Measurements from ENCODE around the gene MAOB.
"Not testable (repeated sequence)": the region's sequence is repeated elsewhere in the genome, so short reads cannot be mapped to it uniquely, and the experiment has no call there.

Gene MAOB

GRCh38 chrX:43882294-43882681 lies at the start of gene MAOB:
MAOB (minus strand) TSS chrX:43882450; CDS start chrX:43882299, 151 bp downstream.
- DNase-seq: no peak

- DNase-seq: not testable (repeated sequence)
These were observed 39.8 kb upstream of the MAOB start for GRCh38 chrX:43922032-43922431.

DNA sequence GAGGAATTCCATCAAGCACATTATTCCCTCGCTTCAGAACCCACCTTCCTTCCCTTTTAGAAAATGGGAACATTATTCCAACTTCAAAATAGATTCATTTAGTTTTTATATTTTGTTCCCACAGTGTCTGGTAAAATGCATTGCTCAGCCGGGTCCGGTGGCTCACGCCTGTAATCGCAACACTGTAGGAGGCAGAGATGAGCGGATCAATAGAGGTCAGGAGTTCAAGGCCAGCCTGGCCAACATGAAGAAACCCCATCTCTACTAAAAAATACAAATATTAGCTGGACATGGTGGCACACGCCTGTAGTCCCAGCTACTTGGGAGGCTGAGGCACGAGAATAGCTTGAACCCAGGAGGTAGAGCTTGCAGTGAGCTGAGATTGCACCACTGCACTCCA lies 28.5 kb upstream of the MAOB start:
- DNase-seq: not testable (repeated sequence)

DNA sequence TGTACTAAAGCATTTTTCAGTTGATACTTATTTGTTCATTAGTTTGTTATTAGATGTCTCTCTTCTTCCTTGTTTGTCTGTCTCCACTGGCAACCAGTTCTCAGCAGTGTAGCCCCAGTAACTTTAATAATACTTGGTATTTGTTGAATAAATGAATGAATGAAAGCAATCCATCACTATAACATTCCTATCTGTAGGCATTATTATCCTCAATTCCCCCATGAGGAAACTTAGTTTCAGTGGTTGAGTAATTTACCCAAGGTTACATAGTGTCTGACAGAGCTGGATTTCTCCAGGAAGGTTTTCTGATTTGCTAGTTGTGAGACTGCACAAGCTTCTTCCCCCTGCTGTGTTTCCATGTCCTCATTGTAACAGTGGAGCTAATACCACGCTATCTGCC lies 27.8 kb upstream of the MAOB start:
- DNase-seq: no peak

- DNase-seq: no peak
These were observed 26.9 kb upstream of the MAOB start for GRCh38 chrX:43909141-43909540.

- DNase-seq: no peak
These were observed 17.9 kb upstream of the MAOB start for GRCh38 chrX:43899878-43900815.

DNA sequence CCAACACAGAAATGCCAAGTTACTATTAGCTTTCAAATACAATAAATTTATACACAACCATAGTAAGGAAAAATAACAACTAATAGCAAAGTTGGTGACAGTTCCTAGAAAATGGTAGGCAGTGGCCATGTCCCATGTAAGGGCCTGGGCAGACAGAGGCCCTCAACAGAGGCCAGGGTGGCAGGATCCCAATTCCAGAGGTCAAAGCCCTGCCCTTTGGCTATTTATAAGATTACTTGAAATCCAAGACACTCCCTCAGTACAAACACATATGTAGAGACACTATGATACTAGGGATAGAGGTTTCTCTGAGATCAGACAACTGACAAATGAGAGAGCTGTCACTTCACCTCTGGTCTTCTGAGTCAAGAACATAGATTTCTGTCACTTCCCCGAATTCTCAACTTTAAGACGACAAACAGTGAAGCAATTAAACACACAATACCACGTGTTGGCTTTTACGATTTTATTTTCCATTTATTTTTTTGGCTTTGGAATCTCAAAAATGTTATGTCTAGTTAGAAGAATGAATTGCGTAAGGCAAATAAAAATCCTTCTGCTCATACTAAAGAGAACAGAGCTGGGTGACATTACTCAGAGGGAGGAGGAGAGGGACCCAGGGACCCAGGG lies 16.3 kb upstream of the MAOB start:
- no peak for DNase-seq

- DNase-seq: no peak
These were observed 15.0 kb upstream of the MAOB start for GRCh38 chrX:43897290-43897689.

- DNase-seq: no peak
These were observed 10.2 kb upstream of the MAOB start for GRCh38 chrX:43892336-43892870.

- no peak for DNase-seq
These were observed 3.4 kb upstream of the MAOB start for GRCh38 chrX:43885617-43886016.

- no peak for DNase-seq
These were observed 598 bp downstream of the MAOB start for GRCh38 chrX:43881410-43882293.

- DNase-seq: no peak
These were observed 1.8 kb downstream of the MAOB start for GRCh38 chrX:43880425-43880824.

DNA sequence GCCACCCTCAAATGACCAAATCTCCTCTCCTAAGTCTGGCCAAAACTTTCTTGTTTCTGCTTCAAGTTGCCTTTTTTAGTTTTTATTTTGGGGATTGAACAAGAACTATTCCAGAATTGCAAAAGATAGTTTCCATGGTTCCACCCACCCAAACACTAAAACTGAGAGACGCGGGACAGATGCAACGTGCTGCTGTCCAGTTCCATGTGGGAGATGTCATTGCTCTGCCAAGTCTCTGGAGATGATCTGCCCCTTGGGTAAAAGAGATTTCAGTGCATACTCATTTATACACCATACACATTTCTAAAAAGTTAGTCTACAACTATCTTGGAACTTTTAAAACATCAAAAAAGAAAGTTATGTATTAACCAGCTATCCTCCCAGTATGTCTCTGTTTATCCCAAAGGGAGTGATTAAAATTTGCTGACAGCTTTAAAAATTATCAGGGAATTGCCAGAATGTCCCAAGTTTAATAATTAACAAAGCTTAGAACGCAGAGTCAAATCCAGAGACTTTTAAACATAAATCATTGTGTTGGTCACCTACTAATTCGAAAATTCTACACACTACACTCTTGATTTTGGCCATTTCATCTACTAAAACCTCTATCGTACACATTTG lies 3.2 kb downstream of the MAOB start:
- DNase-seq: no peak

DNA sequence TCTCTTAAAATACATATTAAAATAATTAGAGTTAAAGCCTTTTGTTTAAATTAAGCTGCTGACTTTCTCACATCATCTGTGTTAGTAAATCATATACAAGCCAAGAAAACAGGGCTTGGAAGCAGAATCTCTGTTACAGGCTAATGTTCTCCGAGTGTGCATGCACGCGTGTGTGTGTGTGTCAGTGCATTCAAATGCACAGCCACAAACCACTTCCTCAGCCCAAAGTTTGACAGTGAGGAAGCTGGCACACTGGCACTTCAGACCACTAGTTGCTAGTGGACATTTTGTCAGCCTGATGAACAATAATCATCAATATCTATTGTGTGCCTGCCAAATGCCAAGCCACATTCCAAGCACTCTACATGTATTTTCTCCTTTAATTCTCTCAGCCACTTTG lies 5.6 kb downstream of the MAOB start:
- no peak for DNase-seq

DNA sequence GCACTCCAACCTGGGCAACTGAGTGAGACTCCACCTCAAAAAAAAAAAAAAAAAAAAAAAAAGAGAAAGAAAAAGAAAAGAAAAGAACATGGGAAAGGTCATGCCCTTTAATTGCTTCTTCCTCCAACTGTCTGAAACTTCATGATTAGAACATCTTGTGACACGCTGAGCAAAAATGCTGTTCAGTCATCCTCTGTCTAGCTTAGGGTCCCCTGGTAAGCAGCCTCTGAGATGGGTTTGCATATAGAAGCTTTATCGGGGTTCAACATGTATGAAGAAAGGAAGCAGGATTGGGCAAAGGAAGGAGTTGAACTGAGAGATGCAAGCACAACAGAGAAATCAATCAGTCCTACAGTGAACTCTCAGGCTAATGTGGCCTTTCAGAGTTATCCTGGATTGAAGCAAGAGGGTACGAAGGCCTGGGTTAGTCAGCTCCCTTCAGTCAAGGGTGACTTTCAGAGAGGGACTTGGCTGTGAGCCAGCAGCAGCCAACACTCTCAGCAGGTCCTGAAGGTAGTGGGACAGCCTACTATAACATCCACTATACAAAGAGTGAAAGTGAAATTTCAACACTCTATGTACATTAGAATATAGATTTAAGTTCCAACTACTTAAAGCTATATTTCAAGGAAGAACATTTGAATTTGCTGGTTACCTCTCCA lies 11.4 kb downstream of the MAOB start:
- DNase-seq: no peak

DNA sequence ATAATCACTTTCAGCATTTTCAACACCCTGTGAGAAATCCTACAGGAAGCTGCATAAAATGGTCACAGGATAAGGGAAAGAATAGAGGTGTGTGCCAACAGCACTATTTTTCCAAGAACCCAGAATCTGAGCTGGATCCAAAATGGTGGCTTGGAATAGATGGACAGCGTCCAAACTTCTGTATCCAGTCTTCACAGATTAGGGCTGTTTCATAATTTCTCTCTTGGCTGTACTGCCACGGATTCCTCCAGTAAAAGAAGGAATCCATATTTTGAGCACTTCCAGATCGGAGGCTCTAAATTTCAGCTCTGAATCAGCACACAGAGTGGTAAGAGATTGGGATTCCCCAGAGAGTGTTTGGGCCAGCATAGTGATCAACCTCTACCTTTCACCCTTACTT lies 12.2 kb downstream of the MAOB start:
- no peak for DNase-seq

GRCh38 chrX:43868791-43869190 lies 13.5 kb downstream of the MAOB start:
- DNase-seq: no peak

- DNase-seq: no peak
These were observed 15.8 kb downstream of the MAOB start for GRCh38 chrX:43866423-43866822.

DNA sequence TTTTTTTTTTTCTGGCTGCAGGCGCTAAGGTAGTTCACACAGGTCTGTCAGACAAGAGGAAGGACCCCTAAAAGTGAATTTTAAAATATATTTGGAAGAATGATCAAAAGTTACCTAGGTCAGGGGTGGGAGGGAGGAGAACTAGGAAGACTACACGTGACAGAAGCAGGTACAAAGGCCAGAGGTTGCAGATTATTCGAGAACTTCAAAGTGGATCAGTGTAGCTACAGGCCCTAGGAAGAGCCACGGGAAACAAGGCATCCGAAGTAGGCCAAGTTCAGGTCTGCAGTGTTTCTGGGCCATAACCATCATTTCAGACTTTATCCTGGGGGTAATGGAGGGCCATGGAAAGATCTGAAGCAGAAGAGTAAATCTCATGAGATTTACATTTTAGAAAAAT lies 16.5 kb downstream of the MAOB start:
- no peak for DNase-seq

- no peak for DNase-seq
These were observed 19.8 kb downstream of the MAOB start for GRCh38 chrX:43862434-43862833.

- no peak for DNase-seq
These were observed 20.5 kb downstream of the MAOB start for GRCh38 chrX:43861750-43862149.
